SK-N-SH (cell line): ENCODE measurements around the gene ARMC6. TPM values are rescaled to one million over a fixed set of nuclear protein-coding genes. Genes with fewer than 3 reads are reported as not detected.

Source experiments
- CTCF ChIA-PET: fragments of 300-600, 350-600 bp; formaldehyde crosslinking; extraction: SDS; loops from one replicate; lab custom pipeline; 2021; lab: Yijun Ruan, JAX
- POLR2A ChIA-PET: fragments of 350-600 bp; sonication (Branson Sonifier 250); formaldehyde crosslinking; extraction: SDS; loops from one replicate; lab custom pipeline; 2020; ENCODE audit warnings: antibody characterized with exemption, inconsistent platforms; lab: Yijun Ruan, JAX
- DNase-seq: peaks from one replicate; pipeline ENCODE4 v3.0.0; 2012
- H2AFZ ChIP-seq: fragments of 200-600 bp; sonication (generic); 2 replicates; pipeline ENCODE4 v1.8.1; 2016; ENCODE audit warnings: antibody characterized with exemption, mild to moderate bottlenecking, low read depth
- H3F3A ChIP-seq: fragments of 200-600 bp; sonication (generic); replicated peaks from 2 replicates; pipeline ENCODE3; 2016; ENCODE audit warnings: antibody characterized with exemption, mild to moderate bottlenecking; ENCODE audit not compliant: insufficient read depth
- H3K27ac ChIP-seq, 2 experiments: fragments of 200-500 bp in 1 of 2; fragments of 200-600 bp in 1 of 2; sonication (Bioruptor generic) in 1 of 2; sonication (generic), shearing (Covaris generic) in 1 of 2; 2 replicates each; pipeline versions ENCODE4 v1.5.1 to v1.6.1; 2014 to 2016; ENCODE audit warnings: low read depth in 2 of 2, inconsistent platforms in 1 of 2, low read length in 1 of 2, mild to moderate bottlenecking in 1 of 2, mixed read lengths in 1 of 2
- H3K27me3 ChIP-seq: fragments of 200-600 bp; sonication (generic), shearing (Covaris generic); 2 replicates; pipeline ENCODE4 v1.6.1; 2016; ENCODE audit warnings: mixed run types; ENCODE audit not compliant: insufficient read depth
- H3K36me3 ChIP-seq, 2 experiments: fragments of 200-500 bp in 1 of 2; fragments of 200-600 bp in 1 of 2; sonication (Bioruptor generic) in 1 of 2; sonication (generic) in 1 of 2; replicated peaks in 1 of 2; 2 replicates each; pipeline versions ENCODE3 to v1.5.1; 2014 to 2016; ENCODE audit warnings: low read length in 1 of 2, mild to moderate bottlenecking in 1 of 2; ENCODE audit not compliant: insufficient read depth in 2 of 2, control insufficient read depth in 1 of 2
- H3K4me1 ChIP-seq, 2 experiments: fragments of 200-500 bp in 1 of 2; fragments of 200-600 bp in 1 of 2; sonication (Bioruptor generic) in 1 of 2; sonication (generic), shearing (Covaris generic) in 1 of 2; 2 replicates each; pipeline versions ENCODE4 v1.5.1 to v1.6.1; 2014 to 2016; ENCODE audit warnings: low read depth in 1 of 2, low read length in 1 of 2, mixed run types in 1 of 2; ENCODE audit not compliant: insufficient read depth in 2 of 2, control insufficient read depth in 1 of 2
- H3K4me2 ChIP-seq: fragments of 200-600 bp; sonication (generic), shearing (Covaris generic); 2 replicates; pipeline ENCODE4 v1.6.1; 2017; ENCODE audit warnings: mixed run types
- H3K4me3 ChIP-seq, 2 experiments: fragments of 200-500 bp in 1 of 2; fragments of 200-600 bp in 1 of 2; sonication (Bioruptor generic) in 1 of 2; sonication (generic), shearing (Covaris generic) in 1 of 2; 2 replicates each; pipeline versions ENCODE4 v1.5.1 to v1.8.1; 2014 to 2016; ENCODE audit warnings: low read depth in 2 of 2, inconsistent platforms in 1 of 2, low read length in 1 of 2, mild to moderate bottlenecking in 1 of 2, mixed read lengths in 1 of 2, moderate library complexity in 1 of 2
- H3K79me2 ChIP-seq: fragments of 200-600 bp; sonication (generic); 2 replicates; pipeline ENCODE4 v1.8.1; 2017; ENCODE audit warnings: mild to moderate bottlenecking; ENCODE audit not compliant: insufficient read depth
- H3K9ac ChIP-seq: fragments of 200-600 bp; sonication (generic); 2 replicates; pipeline ENCODE4 v1.6.1; 2017; ENCODE audit warnings: mixed run types
- H3K9me2 ChIP-seq: fragments of 200-600 bp; sonication (generic); 2 replicates; pipeline ENCODE4 v1.6.1; 2017; ENCODE audit warnings: mixed run types
- H3K9me3 ChIP-seq: fragments of 200-600 bp; sonication (generic); 2 replicates; pipeline ENCODE4 v1.6.1; 2017; ENCODE audit warnings: mixed run types, mild to moderate bottlenecking, moderate library complexity
- H4K20me1 ChIP-seq: fragments of 200-600 bp; sonication (generic); 2 replicates; pipeline ENCODE4 v1.6.1; 2017; ENCODE audit warnings: mild to moderate bottlenecking, mixed run types; ENCODE audit not compliant: insufficient read depth
- EP300 ChIP-seq, 2 experiments: IDR thresholded peaks; 2 replicates each; pipeline versions ENCODE4 v1.4.0 to v1.6.1; 2012; ENCODE audit warnings: borderline replicate concordance in 1 of 2, low read depth in 1 of 2, low read length in 1 of 2
- FOXM1 ChIP-seq: IDR thresholded peaks from 2 replicates; pipeline ENCODE4 v1.4.0; 2012; ENCODE audit warnings: low read depth, mild to moderate bottlenecking
- GABPA ChIP-seq: IDR thresholded peaks from 2 replicates; pipeline ENCODE4 v1.4.0; 2012; ENCODE audit warnings: low read depth, mild to moderate bottlenecking
- GATA2 ChIP-seq: sonication (generic); formaldehyde crosslinking; IDR thresholded peaks from 2 replicates; pipeline ENCODE4 v1.5.0; 2020; ENCODE audit warnings: mild to moderate bottlenecking, missing genetic modification reagents
- JUND ChIP-seq: IDR thresholded peaks from 2 replicates; pipeline ENCODE4 v1.4.0; 2012
- MEF2A ChIP-seq: IDR thresholded peaks from 2 replicates; pipeline ENCODE4 v1.4.0; 2012; ENCODE audit warnings: low read depth, borderline replicate concordance
- NFIC ChIP-seq: IDR thresholded peaks from 2 replicates; pipeline ENCODE4 v1.4.0; 2012; ENCODE audit warnings: borderline replicate concordance
- POLR2AphosphoS5 ChIP-seq: IDR thresholded peaks from 2 replicates; pipeline ENCODE4 v1.6.1; 2012; ENCODE audit warnings: low read depth, low read length
- RXRA ChIP-seq: IDR thresholded peaks from 2 replicates; pipeline ENCODE4 v1.4.0; 2012; ENCODE audit warnings: low read depth, mild to moderate bottlenecking, borderline replicate concordance
- SIN3A ChIP-seq: IDR thresholded peaks from 2 replicates; pipeline ENCODE4 v1.6.1; 2012; ENCODE audit warnings: low read depth, mild to moderate bottlenecking, low read length, moderate library complexity, borderline replicate concordance
- WGBS: methylation state at CpG from one replicate; pipeline ENCODE4 v1.1.6; 2017; ENCODE audit warnings: low lambda C conversion rate; 5-methylcytosine and 5-hydroxymethylcytosine counted together
- polyA plus RNA-seq, 3 experiments: library from polyadenylated mRNA; depleted of rRNA; stranded (reverse); fragments of >200 nt; gene quantifications; 2 replicates each; pipeline ENCODE4 v1.2.3, GENCODE V29; 2012
- TF ChIP-seq, protein P1 (sequence below): IDR thresholded peaks from 2 replicates; pipeline ENCODE4 v1.4.0; 2012; ENCODE audit warnings: low read depth
- TF ChIP-seq, protein P2 (sequence below): fragments of 200-600 bp; sonication (generic); IDR thresholded peaks from 2 replicates; pipeline ENCODE4 v1.6.1; 2017; ENCODE audit warnings: antibody characterized with exemption, mild to moderate bottlenecking, moderate library complexity
- TF ChIP-seq, protein P3 (sequence below): IDR thresholded peaks from 2 replicates; pipeline ENCODE4 v1.4.0; 2012; ENCODE audit warnings: low read depth, borderline replicate concordance
- TF ChIP-seq, protein P4 (sequence below): fragments of 150-350 bp; IDR thresholded peaks from 2 replicates; pipeline ENCODE4 v1.6.1; 2016; ENCODE audit warnings: mild to moderate bottlenecking, low read depth, low read length

Gene ARMC6
- polyA plus RNA-seq, 1 of the 3 experiments (the other 2 are of a cell fraction): 34.7 TPM

DNA sequence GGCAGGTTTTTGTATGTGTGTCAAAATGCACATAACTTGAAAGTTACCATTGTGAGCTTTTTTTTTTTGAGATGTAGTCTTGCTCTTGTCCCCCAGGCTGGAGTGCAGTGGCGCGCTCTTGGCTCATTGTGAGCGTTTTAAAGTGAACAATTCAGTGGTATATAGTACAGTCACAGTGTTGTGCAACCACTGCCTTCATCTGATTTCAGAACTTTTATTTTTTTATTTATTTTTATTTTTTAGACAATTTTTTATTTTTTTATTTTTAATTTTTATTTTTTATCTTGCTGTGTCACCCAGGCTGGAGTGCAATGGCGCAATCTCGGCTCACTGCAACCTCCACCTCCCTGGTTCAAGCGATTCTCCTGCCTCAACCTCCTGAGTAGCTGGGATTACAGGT lies 45.4 kb downstream of the ARMC6 start:
- no peaks in the 10 kb centered on the region for H3K9me3 ChIP-seq
- H3K4me1 ChIP-seq: peaks cover 0 to 7% of the 10 kb centered on the region in 2 experiments; a peak in 1 of 4 replicates
- TF ChIP-seq, protein P1, sequence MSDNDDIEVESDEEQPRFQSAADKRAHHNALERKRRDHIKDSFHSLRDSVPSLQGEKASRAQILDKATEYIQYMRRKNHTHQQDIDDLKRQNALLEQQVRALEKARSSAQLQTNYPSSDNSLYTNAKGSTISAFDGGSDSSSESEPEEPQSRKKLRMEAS: no peak
- TF ChIP-seq, protein P2, sequence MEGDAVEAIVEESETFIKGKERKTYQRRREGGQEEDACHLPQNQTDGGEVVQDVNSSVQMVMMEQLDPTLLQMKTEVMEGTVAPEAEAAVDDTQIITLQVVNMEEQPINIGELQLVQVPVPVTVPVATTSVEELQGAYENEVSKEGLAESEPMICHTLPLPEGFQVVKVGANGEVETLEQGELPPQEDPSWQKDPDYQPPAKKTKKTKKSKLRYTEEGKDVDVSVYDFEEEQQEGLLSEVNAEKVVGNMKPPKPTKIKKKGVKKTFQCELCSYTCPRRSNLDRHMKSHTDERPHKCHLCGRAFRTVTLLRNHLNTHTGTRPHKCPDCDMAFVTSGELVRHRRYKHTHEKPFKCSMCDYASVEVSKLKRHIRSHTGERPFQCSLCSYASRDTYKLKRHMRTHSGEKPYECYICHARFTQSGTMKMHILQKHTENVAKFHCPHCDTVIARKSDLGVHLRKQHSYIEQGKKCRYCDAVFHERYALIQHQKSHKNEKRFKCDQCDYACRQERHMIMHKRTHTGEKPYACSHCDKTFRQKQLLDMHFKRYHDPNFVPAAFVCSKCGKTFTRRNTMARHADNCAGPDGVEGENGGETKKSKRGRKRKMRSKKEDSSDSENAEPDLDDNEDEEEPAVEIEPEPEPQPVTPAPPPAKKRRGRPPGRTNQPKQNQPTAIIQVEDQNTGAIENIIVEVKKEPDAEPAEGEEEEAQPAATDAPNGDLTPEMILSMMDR: no peak
- TF ChIP-seq MEF2A: no peak
- TF ChIP-seq GABPA: no peak
- no peak for TF ChIP-seq JUND
- no peak for TF ChIP-seq EP300 (IDR thresholded peaks at IDR 0.05; ENCODE audit: borderline replicate concordance in 1 of 2, low read depth in 1 of 2, low read length in 1 of 2)
- TF ChIP-seq SIN3A: no peak
- TF ChIP-seq, protein P3, sequence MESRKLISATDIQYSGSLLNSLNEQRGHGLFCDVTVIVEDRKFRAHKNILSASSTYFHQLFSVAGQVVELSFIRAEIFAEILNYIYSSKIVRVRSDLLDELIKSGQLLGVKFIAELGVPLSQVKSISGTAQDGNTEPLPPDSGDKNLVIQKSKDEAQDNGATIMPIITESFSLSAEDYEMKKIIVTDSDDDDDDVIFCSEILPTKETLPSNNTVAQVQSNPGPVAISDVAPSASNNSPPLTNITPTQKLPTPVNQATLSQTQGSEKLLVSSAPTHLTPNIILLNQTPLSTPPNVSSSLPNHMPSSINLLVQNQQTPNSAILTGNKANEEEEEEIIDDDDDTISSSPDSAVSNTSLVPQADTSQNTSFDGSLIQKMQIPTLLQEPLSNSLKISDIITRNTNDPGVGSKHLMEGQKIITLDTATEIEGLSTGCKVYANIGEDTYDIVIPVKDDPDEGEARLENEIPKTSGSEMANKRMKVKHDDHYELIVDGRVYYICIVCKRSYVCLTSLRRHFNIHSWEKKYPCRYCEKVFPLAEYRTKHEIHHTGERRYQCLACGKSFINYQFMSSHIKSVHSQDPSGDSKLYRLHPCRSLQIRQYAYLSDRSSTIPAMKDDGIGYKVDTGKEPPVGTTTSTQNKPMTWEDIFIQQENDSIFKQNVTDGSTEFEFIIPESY: no peak
- TF ChIP-seq, protein P4, sequence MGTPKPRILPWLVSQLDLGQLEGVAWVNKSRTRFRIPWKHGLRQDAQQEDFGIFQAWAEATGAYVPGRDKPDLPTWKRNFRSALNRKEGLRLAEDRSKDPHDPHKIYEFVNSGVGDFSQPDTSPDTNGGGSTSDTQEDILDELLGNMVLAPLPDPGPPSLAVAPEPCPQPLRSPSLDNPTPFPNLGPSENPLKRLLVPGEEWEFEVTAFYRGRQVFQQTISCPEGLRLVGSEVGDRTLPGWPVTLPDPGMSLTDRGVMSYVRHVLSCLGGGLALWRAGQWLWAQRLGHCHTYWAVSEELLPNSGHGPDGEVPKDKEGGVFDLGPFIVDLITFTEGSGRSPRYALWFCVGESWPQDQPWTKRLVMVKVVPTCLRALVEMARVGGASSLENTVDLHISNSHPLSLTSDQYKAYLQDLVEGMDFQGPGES: no peak
- CTCF ChIA-PET: no interaction called here
- no peak for DNase-seq
- POLR2A ChIA-PET: no interaction called here
- H3K27me3 ChIP-seq: no peaks in the 10 kb centered on the region
- no peaks in the 10 kb centered on the region for H3F3A ChIP-seq
- no peaks in the 10 kb centered on the region for H4K20me1 ChIP-seq
- no peak overlapping the region for H3K9ac ChIP-seq
- H3K9me2 ChIP-seq: no peaks in the 10 kb centered on the region
- no peak overlapping the region for H3K27ac ChIP-seq
- H3K4me2 ChIP-seq: no peak overlapping the region
- 92% methylated on average over 6 of the region's 6 CpGs for WGBS
- H2AFZ ChIP-seq: no peak overlapping the region
- H3K36me3 ChIP-seq: no peaks in the 10 kb centered on the region
- H3K4me3 ChIP-seq: no peak overlapping the region
- no peaks in the 10 kb centered on the region for H3K79me2 ChIP-seq

DNA sequence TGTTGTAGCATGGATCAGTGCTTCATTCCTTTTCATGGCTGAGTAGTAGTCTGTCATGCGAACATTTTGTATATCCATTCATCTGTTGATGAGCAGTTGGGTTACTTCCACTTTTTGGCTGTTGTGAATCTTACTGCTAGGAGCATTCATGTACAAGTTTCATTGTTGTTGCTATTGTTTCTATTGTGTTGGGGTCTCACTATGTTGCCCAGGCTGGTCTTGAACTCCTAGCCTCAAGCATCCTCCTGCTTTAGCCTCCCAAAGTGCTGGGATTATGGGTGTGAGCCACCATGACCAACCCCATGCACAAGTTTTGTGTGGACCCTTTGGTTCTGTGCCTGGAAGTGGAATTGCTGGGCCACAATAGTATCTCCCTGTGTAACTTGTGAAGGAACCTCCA lies 46.2 kb downstream of the ARMC6 start:
- H3K27ac ChIP-seq: no peak overlapping the region
- CTCF ChIA-PET: no interaction called here

More for the DNA sequence above, 46.2 kb downstream of the ARMC6 start:
- Histone ChIP-seq H3K27me3 (no peaks in the 10 kb centered on the region), H3F3A (no peaks in the 10 kb centered on the region), H3K4me3 (no peak overlapping the region), H3K36me3 (no peaks in the 10 kb centered on the region), H3K9me2 (no peaks in the 10 kb centered on the region), H3K79me2 (no peaks in the 10 kb centered on the region), H3K4me2 (no peak overlapping the region), H3K9ac (no peak overlapping the region), H2AFZ (no peak overlapping the region), H3K4me1 (peaks cover 0 to under 1% of the 10 kb centered on the region in 2 experiments; a peak in 1 of 4 replicates), H3K9me3 (no peaks in the 10 kb centered on the region), H4K20me1 (no peaks in the 10 kb centered on the region)
- POLR2A ChIA-PET: no interaction called here
- TF ChIP-seq RXRA (no peak), FOXM1 (no peak), SIN3A (no peak), GATA2 (CRISPR knock-in tag) (no peak), POLR2AphosphoS5 (no peak), NFIC (no peak)
- WGBS: 94% methylated on average over 1 of the region's 1 CpG
- DNase-seq: no peak
